WTC11 (cell line): ENCODE results near the gene KISS1R. TPM values are rescaled to one million over a fixed set of nuclear protein-coding genes. Genes with fewer than 3 reads are reported as not detected.
A peak's percentile ranks its signal among the peaks of the same experiment; 100 is the strongest.

Source experiments
- ATAC-seq: fragments of 200-7000 bp; cut with Tn5 transposase; 2 replicates; pipeline ENCODE4 v1.10.0; 2021; ENCODE audit warnings: mild to moderate bottlenecking, moderate library complexity
- CTCF ChIA-PET: fragments of 300-600 bp; sonication (Branson Sonifier 250); formaldehyde crosslinking; loops from one replicate; lab custom pipeline; 2021; ENCODE audit warnings: antibody characterized with exemption; lab: Charles Lee
- POLR2A ChIA-PET: fragments of 350-600 bp; sonication (Branson Sonifier 250); formaldehyde crosslinking; loops from one replicate; lab custom pipeline; 2021; ENCODE audit warnings: antibody characterized with exemption; lab: Charles Lee
- DNase-seq: peaks from one replicate; pipeline ENCODE4 v3.0.0; 2021; ENCODE audit warnings: low spot score
- H3K27ac Mint-ChIP-seq: 2 replicates; pipeline ENCODE4 v1.8.0; 2021; ENCODE audit warnings: mixed read lengths
- H3K27me3 Mint-ChIP-seq: 2 replicates; pipeline ENCODE4 v1.8.0; 2021; ENCODE audit warnings: low read depth, mild to moderate bottlenecking, moderate library complexity, mixed read lengths
- H3K36me3 Mint-ChIP-seq: 2 replicates; pipeline ENCODE4 v1.8.0; 2021; ENCODE audit warnings: mixed read lengths
- H3K4me1 Mint-ChIP-seq: 2 replicates; pipeline ENCODE4 v1.8.0; 2022; ENCODE audit warnings: mixed read lengths
- H3K4me3 Mint-ChIP-seq: 2 replicates; pipeline ENCODE4 v1.8.0; 2021; ENCODE audit warnings: mild to moderate bottlenecking, moderate library complexity, mixed read lengths
- H3K9me3 Mint-ChIP-seq: 2 replicates; pipeline ENCODE4 v1.8.0; 2021; ENCODE audit warnings: mixed read lengths
- CBFB ChIP-seq: sonication (generic); formaldehyde crosslinking; IDR thresholded peaks from 2 replicates; pipeline ENCODE4 v1.8.1; 2022; ENCODE audit warnings: mild to moderate bottlenecking, low read depth, missing genetic modification reagents
- GTF2I ChIP-seq: fragments of 250-450 bp; sonication (Bioruptor Pico); conservative IDR thresholded peaks from 2 replicates; pipeline ENCODE4 v1.4.0; 2021; ENCODE audit warnings: mild to moderate bottlenecking
- HMGXB4 ChIP-seq: sonication (generic); formaldehyde crosslinking; IDR thresholded peaks from 2 replicates; pipeline ENCODE4 v1.8.1; 2023; ENCODE audit warnings: mild to moderate bottlenecking, moderate library complexity, missing genetic modification reagents
- KAT7 ChIP-seq: sonication (generic); formaldehyde crosslinking; IDR thresholded peaks from 2 replicates; pipeline ENCODE4 v1.8.1; 2023; ENCODE audit warnings: missing genetic modification reagents, mild to moderate bottlenecking, borderline replicate concordance
- SMAD3 ChIP-seq: sonication (generic); formaldehyde crosslinking; IDR thresholded peaks from 2 replicates; pipeline ENCODE4 v1.8.0; 2022; ENCODE audit warnings: missing genetic modification reagents, mild to moderate bottlenecking, borderline replicate concordance
- TEAD1 ChIP-seq: sonication (generic); formaldehyde crosslinking; IDR thresholded peaks from 2 replicates; pipeline ENCODE4 v1.8.0; 2022; ENCODE audit warnings: mild to moderate bottlenecking, missing genetic modification reagents
- USF1 ChIP-seq: sonication (generic); formaldehyde crosslinking; IDR thresholded peaks from 2 replicates; pipeline ENCODE4 v1.8.0; 2022; ENCODE audit warnings: mild to moderate bottlenecking, missing genetic modification reagents
- ZMAT4 ChIP-seq: fragments of 250-450 bp; sonication (Bioruptor Pico); IDR thresholded peaks from 2 replicates; pipeline ENCODE4 v1.9.0; 2021; ENCODE audit warnings: mild to moderate bottlenecking
- ZNF425 ChIP-seq: fragments of 250-450 bp; sonication (Bioruptor Pico); conservative IDR thresholded peaks from 2 replicates; pipeline ENCODE4 v1.9.0; 2021; ENCODE audit warnings: mild to moderate bottlenecking
- ZNF532 ChIP-seq: fragments of 250-450 bp; sonication (Bioruptor Pico); IDR thresholded peaks from 2 replicates; pipeline ENCODE4 v1.9.0; 2021; ENCODE audit warnings: mild to moderate bottlenecking, borderline replicate concordance
- total RNA-seq: library from RNA; stranded (reverse); gene quantifications from 3 replicates; pipeline ENCODE4 v1.2.3, GENCODE V29; 2021

Gene KISS1R
- total RNA-seq, 1 experiment from 2014 or later: 2.9 TPM

GRCh38 chr19:953445-954271 is 36.5 kb downstream of the KISS1R start:
- CTCF ChIA-PET: interaction anchor here (1.6 kb wide), 1 partner anchor 17 kb away, joined by 4 read pairs; no protein-coding TSS in a partner anchor
- Mint-ChIP-seq H3K4me3 (peak overlapping the region; percentile 41), H3K36me3 (no peaks in the 10 kb centered on the region), H3K4me1 (peaks cover 27% of the 10 kb centered on the region), H3K27me3 (no peaks in the 10 kb centered on the region)
- TF ChIP-seq KAT7 (CRISPR knock-in tag) (no peak), HMGXB4 (CRISPR knock-in tag) (no peak), ZNF425 (no peak), SMAD3 (CRISPR knock-in tag) (no peak), GTF2I (CRISPR knock-in tag) (0 out of 2 replicates have a peak, but pooled peaks have one; percentile 12), USF1 (CRISPR knock-in tag) (no peak), ZMAT4 (no peak)
- TF ChIP-seq, all 79 proteins: peak for 1
- ATAC-seq (peak; percentile 31), DNase-seq (peak; percentile 49)
- POLR2A ChIA-PET: no interaction called here
- H3K27ac Mint-ChIP-seq: peak overlapping the region; percentile 70; the same call in 1 of the 2 replicates
- no peaks in the 10 kb centered on the region for H3K9me3 Mint-ChIP-seq

GRCh38 chr19:954272-954671 is 37.1 kb downstream of the KISS1R start:
- Mint-ChIP-seq H3K9me3 (no peaks in the 10 kb centered on the region), H3K4me1 (peaks cover 27% of the 10 kb centered on the region), H3K27me3 (no peaks in the 10 kb centered on the region), H3K36me3 (peaks cover 2% of the 10 kb centered on the region; the same call in 1 of the 2 replicates), H3K4me3 (no peak overlapping the region), H3K27ac (peak overlapping the region; percentile 60; the same call in 1 of the 2 replicates)
- ChIA-PET CTCF (interaction anchor here (1.6 kb wide), 1 partner anchor 17 kb away, joined by 4 read pairs; no protein-coding TSS in a partner anchor), POLR2A (no interaction called here)
- DNase-seq (no peak), ATAC-seq (no peak)
- TF ChIP-seq TEAD1 (no peak), CBFB (CRISPR knock-in tag) (no peak)

GRCh38 chr19:954672-955494 is 37.8 kb downstream of the KISS1R start:
- H3K4me1 Mint-ChIP-seq: peaks cover 31% of the 10 kb centered on the region
- H3K9me3 Mint-ChIP-seq: no peaks in the 10 kb centered on the region
- DNase-seq (no peak), ATAC-seq (no peak)
- H3K27ac Mint-ChIP-seq: peak overlapping the region; percentile 60; the same call in 1 of the 2 replicates
- peak; percentile 90 for TF ChIP-seq GTF2I (CRISPR knock-in tag)
- no peak for TF ChIP-seq ZNF532 (CRISPR knock-in tag)
- H3K4me3 Mint-ChIP-seq: no peak overlapping the region
- POLR2A ChIA-PET: no interaction called here
- CTCF ChIA-PET: interaction anchor here (1.6 kb wide), 1 partner anchor 16 kb away, joined by 4 read pairs; no protein-coding TSS in a partner anchor
- peaks cover 2% of the 10 kb centered on the region; the same call in 1 of the 2 replicates for H3K36me3 Mint-ChIP-seq
- no peaks in the 10 kb centered on the region for H3K27me3 Mint-ChIP-seq
